ENCODE measurements around the gene HCAR3.
"Not testable (repeated sequence)": the region's sequence is repeated elsewhere in the genome, so short reads cannot be mapped to it uniquely, and the experiment has no call there.

Gene HCAR3

GRCh38 chr12:122722387-122722786, 5.8 kb upstream of the HCAR3 start:
- no peak for DNase-seq (ENCODE audit: low read depth, low spot score)

GRCh38 chr12:122721057-122721545, 4.5 kb upstream of the HCAR3 start:
- no peak for DNase-seq (ENCODE audit: low read depth, low spot score)

GRCh38 chr12:122715211-122715610, 1.4 kb downstream of the HCAR3 start:
- not testable (repeated sequence) for DNase-seq (ENCODE audit: low read depth, low spot score)

GRCh38 chr12:122713491-122714188, 3.0 kb downstream of the HCAR3 start:
- DNase-seq (ENCODE audit: low read depth, low spot score): not testable (repeated sequence)

GRCh38 chr12:122711266-122711665, 5.3 kb downstream of the HCAR3 start:
- DNase-seq (ENCODE audit: low read depth, low spot score): not testable (repeated sequence)

GRCh38 chr12:122710341-122710740, 6.3 kb downstream of the HCAR3 start:
- peak; percentile 84 for DNase-seq (ENCODE audit: low read depth, low spot score)

GRCh38 chr12:122709287-122709686, 7.3 kb downstream of the HCAR3 start:
- DNase-seq (ENCODE audit: low read depth, low spot score): not testable (repeated sequence)

GRCh38 chr12:122703841-122704240, 12.8 kb downstream of the HCAR3 start:
- not testable (repeated sequence) for DNase-seq (ENCODE audit: low read depth, low spot score)

GRCh38 chr12:122702890-122703611, 13.6 kb downstream of the HCAR3 start, which contains the start of gene HCAR2:
HCAR2 (minus strand) TSS chr12:122703357; CDS start chr12:122703283, 74 bp downstream.
- DNase-seq (ENCODE audit: low read depth, low spot score): not testable (repeated sequence)

- not testable (repeated sequence) for DNase-seq (ENCODE audit: low read depth, low spot score)
Observed at GRCh38 chr12:122701481-122701880, 15.1 kb downstream of the HCAR3 start.

GRCh38 chr12:122700038-122700710, 16.4 kb downstream of the HCAR3 start:
- DNase-seq (ENCODE audit: low read depth, low spot score): not testable (repeated sequence)

GRCh38 chr12:122696922-122697321, 19.7 kb downstream of the HCAR3 start:
- DNase-seq (ENCODE audit: low read depth, low spot score): peak; percentile 58

GRCh38 chr12:122691566-122691965, 25.0 kb downstream of the HCAR3 start:
- no peak for DNase-seq (ENCODE audit: low read depth, low spot score)

- DNase-seq (ENCODE audit: low read depth, low spot score): no peak
Observed at GRCh38 chr12:122688291-122688690, 28.3 kb downstream of the HCAR3 start.

- no peak for DNase-seq (ENCODE audit: low read depth, low spot score)
Observed at GRCh38 chr12:122687086-122687485, 29.5 kb downstream of the HCAR3 start.

- no peak for DNase-seq (ENCODE audit: low read depth, low spot score)
Observed at GRCh38 chr12:122686538-122686937, 30.1 kb downstream of the HCAR3 start.

GRCh38 chr12:122684297-122684813, 32.3 kb downstream of the HCAR3 start:
- DNase-seq (ENCODE audit: low read depth, low spot score): no peak

GRCh38 chr12:122681814-122682213, 34.8 kb downstream of the HCAR3 start:
- DNase-seq (ENCODE audit: low read depth, low spot score): no peak

GRCh38 chr12:122680989-122681388, 35.6 kb downstream of the HCAR3 start:
- DNase-seq (ENCODE audit: low read depth, low spot score): not testable (repeated sequence)

GRCh38 chr12:122676781-122677180, 39.8 kb downstream of the HCAR3 start:
- not testable (repeated sequence) for DNase-seq (ENCODE audit: low read depth, low spot score)

- DNase-seq (ENCODE audit: low read depth, low spot score): not testable (repeated sequence)
Observed at GRCh38 chr12:122676015-122676414, 40.6 kb downstream of the HCAR3 start.

GRCh38 chr12:122672515-122672914, 44.1 kb downstream of the HCAR3 start:
- DNase-seq (ENCODE audit: low read depth, low spot score): peak; percentile 34
